Activated CD8-positive, alpha-beta memory T cell treated with anti-CD3 and anti-CD28 coated beads, Interleukin-2, amount 50 U/mL, for 48 hours (primary cell): ENCODE data around the gene ERC1.

Experiments
- DNase-seq: peaks from one replicate; pipeline ENCODE4 v3.0.0-alpha.2; 2020

ERC1 gene

GRCh38 chr12:1365703-1366102 lies 374.7 kb downstream of the ERC1 start:
- no peak for DNase-seq

DNA sequence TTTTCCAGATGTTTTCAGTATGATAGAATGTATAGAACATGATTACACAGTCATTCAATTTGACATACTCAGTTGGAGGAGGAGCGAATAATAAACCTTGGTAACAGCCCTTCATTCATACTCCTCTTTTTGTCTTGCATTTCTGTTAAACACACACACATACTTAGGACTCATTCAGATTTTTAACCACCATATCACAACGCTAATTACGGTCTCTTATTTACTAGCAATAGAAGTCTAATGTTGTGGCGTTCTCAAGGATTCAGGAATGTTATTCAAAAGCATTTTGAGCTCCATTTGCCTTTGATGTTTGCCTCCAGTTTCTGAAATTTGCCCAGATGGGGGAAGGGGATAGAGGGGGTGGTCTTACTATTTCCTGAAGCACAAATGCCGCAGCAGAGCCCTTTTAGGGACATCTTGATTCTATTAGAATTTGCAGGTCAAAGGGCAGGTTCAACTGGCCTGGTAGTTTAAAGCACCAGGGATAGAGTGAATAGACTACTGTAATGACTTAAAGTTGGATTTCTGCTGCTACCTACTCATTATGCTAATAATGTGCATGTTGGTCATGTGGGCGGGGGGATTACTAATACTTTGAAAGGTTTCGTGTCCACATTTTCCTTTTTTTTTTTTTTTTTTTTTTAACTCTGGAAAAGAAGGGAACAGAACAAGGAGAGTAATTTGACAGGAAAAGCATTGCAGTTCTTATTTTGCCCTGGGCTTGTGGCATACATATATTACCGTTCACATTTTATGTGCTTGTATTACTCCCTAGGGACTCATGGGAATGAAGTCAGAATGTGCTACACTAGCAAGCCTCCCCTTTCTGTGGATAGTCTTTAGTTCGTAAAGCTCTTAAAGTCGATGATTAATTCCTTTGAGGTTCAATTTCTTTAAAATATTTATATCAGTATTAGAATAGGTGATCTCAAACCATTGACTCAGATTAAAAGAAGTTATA lies 376.6 kb downstream of the ERC1 start:
- no peak for DNase-seq

GRCh38 chr12:1369460-1369859 lies 378.4 kb downstream of the ERC1 start:
- DNase-seq: no peak

DNA sequence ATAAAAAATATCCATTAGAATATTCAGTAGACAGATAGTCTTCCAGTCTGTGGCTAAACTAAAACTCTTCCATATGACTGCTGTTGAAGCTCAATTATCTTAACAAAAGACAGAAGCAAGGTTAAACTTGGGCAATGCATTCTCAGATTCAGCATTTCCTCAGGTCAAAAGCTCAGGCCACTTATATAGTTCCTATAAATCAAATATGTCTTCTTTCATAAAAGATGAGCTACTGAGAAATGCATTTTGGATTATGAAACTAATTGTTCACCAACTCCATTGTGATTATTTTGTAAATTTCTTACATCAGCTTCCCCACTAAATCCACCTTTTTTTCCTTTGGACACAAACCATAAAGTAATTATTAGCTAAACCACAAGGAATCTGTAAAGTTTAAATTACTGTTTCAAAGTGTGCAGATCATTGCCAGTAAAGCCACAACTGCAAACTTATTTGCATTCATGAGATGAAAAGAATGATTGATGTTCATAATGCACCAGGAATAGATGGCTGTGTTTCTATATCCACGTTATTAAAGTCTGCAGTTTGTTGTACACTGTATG lies 379.0 kb downstream of the ERC1 start:
- DNase-seq: no peak

DNA sequence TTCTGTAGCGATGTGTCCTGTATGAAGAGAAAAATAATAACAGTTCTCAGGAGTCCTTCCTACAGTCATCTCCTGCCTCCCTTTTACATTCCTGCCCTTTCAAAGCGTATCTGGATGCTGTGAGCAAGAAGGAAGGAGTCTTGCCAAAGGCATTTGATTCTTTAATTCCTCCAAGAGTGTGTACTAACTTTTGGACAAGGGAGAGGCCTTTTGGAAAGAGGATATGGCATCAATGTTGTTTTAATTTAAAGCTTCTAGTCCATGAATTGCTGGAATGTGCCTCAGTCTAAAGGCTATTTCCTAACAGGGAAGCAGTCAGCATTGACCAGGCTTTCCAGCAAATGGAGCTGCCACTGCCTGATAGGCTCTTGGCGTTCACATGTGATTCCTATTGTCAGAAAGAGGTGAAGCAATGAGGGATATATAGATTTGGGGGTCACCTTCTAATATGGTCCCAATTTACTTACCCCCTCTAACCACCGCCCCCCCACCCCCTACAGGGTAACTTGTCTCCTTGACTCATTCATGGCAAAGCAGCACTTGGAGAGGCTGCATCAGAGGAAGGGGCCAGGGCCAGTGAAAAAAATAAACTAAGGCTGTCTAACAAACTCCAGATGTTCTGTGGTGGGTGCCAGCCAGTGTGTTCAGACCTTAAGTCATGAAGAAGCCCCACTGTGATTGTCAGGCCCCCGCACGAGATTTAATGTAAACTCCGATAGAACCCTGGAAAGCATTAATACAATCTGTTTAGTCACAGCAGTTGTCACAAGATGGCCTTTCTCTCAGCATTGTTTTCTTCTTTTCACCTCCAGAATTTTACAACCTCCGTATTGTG lies 383.1 kb downstream of the ERC1 start:
- DNase-seq: no peak

- no peak for DNase-seq
Observed at GRCh38 chr12:1375323-1375722, 384.3 kb downstream of the ERC1 start.

DNA sequence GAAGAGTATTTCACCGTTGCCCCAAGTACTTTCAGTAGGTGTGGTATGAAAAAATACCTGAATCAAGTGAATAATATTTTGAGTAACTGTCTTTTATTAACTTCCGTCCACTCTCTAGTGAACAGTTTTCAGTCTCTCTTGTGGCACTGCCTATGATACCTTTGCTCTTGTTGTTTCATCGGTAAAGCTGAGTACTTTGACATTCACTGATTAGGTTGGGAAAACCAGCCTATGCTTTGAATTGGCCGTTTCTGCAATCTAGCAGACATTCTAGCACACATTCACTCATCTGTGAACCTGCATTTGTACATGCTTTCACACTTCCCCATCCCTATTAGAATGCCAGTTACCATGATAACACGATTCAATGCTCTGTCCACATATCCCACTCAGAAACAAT lies 386.1 kb downstream of the ERC1 start:
- no peak for DNase-seq

DNA sequence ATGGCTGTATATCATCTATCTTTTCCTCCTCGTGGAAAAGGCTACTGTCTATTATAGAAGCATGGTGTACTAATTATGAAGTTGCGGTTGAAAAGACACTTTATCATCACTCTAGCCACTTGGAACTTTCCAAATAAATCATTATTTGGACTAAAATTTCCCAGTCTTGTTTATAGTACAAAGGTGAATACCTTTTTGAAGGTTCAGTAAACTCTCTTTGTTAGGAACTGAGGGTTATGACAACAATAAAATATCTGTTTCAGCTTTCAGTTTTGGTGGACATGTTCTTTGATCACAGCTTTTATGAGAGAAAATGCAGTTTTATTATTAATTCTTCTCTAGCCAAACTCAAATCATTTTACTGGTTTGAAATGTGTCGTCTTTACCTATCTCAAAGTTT lies 386.7 kb downstream of the ERC1 start:
- no peak for DNase-seq

- DNase-seq: no peak
Observed at GRCh38 chr12:1380171-1380851, 389.3 kb downstream of the ERC1 start.

GRCh38 chr12:1382151-1382550 lies 391.1 kb downstream of the ERC1 start:
- no peak for DNase-seq

DNA sequence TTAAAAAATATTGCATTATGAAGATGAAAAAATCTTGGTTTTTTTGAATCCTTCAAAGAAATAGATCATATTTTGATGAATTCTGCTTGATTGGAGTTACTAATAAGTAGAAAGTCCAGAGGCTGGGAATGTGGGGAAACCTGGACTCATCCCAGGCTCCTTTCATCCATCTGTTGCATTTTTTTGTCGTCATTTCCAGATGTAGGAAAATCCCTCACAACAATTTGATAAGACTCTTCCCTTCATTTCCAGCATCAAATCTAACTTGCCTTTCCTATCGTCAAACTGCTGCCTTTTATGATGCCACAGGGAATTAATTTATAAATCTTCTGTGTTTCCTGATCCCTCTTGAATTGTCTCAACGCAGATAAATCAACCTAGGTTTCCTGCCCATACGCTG lies 391.8 kb downstream of the ERC1 start:
- DNase-seq: no peak

- no peak for DNase-seq
Observed at GRCh38 chr12:1383758-1384157, 392.7 kb downstream of the ERC1 start.

- DNase-seq: no peak
Observed at GRCh38 chr12:1384910-1385309, 393.9 kb downstream of the ERC1 start.

- no peak for DNase-seq
Observed at GRCh38 chr12:1391722-1392121, 400.7 kb downstream of the ERC1 start.

GRCh38 chr12:1395421-1395955 lies 404.5 kb downstream of the ERC1 start:
- no peak for DNase-seq

- DNase-seq: no peak
Observed at GRCh38 chr12:1398673-1399072, 407.6 kb downstream of the ERC1 start.

GRCh38 chr12:1401891-1402290 lies 410.9 kb downstream of the ERC1 start:
- DNase-seq: no peak

- DNase-seq: no peak
Observed at GRCh38 chr12:1403417-1403816, 412.4 kb downstream of the ERC1 start.

DNA sequence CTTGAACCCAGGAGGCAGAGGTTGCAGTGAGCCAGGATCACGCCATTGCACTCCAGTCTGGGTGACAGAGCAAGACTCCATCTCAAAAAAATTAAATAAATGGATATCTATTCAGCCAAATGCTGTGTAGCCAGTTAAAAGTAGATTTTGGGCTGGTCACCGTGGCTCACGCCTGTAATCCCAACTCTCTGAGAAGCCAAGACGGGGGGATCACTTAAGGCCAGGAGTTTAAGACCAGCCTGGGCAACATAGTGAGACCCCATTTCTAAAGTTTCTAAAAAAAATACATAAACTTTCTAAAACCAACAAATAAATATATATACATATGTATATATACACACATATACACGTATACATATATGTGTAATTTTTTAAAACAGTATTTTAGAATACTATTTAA lies 414.6 kb downstream of the ERC1 start:
- no peak for DNase-seq

GRCh38 chr12:1410794-1411193 lies 419.8 kb downstream of the ERC1 start:
- no peak for DNase-seq

DNA sequence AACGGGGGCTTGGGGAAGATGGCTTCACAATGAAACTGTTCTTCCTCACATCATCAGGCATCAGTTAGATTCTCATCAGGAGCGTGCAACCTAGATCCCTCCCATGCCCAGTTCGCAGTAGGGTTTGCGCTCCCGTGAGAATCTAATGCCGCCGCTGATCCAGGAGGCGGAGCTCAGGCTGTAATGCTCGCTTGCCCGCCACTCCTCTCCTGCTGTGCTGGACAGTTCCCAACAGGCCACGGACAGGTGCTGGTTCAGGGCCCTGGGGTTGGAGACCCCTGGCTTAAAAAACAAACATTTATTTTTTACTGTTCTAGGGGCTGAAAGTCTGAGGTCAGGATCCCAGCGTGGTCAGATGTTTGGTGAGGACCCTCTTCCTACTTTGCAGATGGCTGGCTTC lies 422.9 kb downstream of the ERC1 start:
- DNase-seq: no peak

DNA sequence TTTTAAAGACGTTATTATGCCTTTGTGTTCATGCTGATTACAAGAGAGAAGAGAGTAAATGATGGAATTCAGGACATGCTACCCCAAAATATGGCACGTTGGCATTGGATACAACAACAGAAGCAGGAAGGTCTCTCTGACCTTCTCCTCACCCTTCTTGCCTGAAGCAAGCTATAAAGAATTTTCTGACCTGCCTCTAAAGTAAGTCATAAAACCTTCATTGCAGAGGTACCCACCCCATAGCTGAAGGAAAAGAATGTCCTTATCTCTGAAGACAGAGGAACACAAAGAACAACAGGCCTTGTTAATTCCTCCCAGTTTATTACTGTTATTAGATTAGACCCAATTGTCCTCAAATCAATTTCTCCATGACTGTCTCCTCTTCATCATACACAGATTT lies 427.1 kb downstream of the ERC1 start:
- DNase-seq: no peak

GRCh38 chr12:1419849-1420371 lies 428.9 kb downstream of the ERC1 start:
- DNase-seq: no peak
